ENCODE results near the gene MALL.
"Not testable (repeated sequence)": the region's sequence is repeated elsewhere in the genome, so short reads cannot be mapped to it uniquely, and the experiment has no call there.

The MALL gene

GRCh38 chr2:110120171-110121051 lies 4.8 kb upstream of the MALL start:
- DNase-seq (ENCODE audit: low read depth in 3 of 3) = no peak

- no peak for DNase-seq (ENCODE audit: low read depth in 3 of 3)
Measured at GRCh38 chr2:110116033-110116710, 550 bp upstream of the MALL start.

- no peak for DNase-seq (ENCODE audit: low read depth in 3 of 3)
Measured at GRCh38 chr2:110114831-110115255, 779 bp downstream of the MALL start.

GRCh38 chr2:110113961-110114591 lies 1.5 kb downstream of the MALL start:
- DNase-seq (ENCODE audit: low read depth in 3 of 3) = no peak

- DNase-seq (ENCODE audit: low read depth in 3 of 3) = not testable (repeated sequence)
Measured at GRCh38 chr2:110108291-110108690, 7.3 kb downstream of the MALL start.

- DNase-seq (ENCODE audit: low read depth in 3 of 3) = no peak
Measured at GRCh38 chr2:110107092-110108079, 8.2 kb downstream of the MALL start.

- no peak for DNase-seq (ENCODE audit: low read depth in 3 of 3)
Measured at GRCh38 chr2:110106642-110107041, 9.0 kb downstream of the MALL start.

GRCh38 chr2:110105608-110106467 lies 9.8 kb downstream of the MALL start:
- DNase-seq (ENCODE audit: low read depth in 3 of 3) = no peak

GRCh38 chr2:110105183-110105582 lies 10.4 kb downstream of the MALL start:
- no peak for DNase-seq (ENCODE audit: low read depth in 3 of 3)

GRCh38 chr2:110104025-110104771 lies 11.4 kb downstream of the MALL start:
- DNase-seq (ENCODE audit: low read depth in 3 of 3) = no peak

GRCh38 chr2:110103061-110103961 lies 12.3 kb downstream of the MALL start:
- no peak for DNase-seq (ENCODE audit: low read depth in 3 of 3)

GRCh38 chr2:110101901-110102803 lies 13.5 kb downstream of the MALL start:
- no peak for DNase-seq (ENCODE audit: low read depth in 3 of 3)

- DNase-seq (ENCODE audit: low read depth in 3 of 3) = no peak
Measured at GRCh38 chr2:110101280-110101844, 14.3 kb downstream of the MALL start.

GRCh38 chr2:110100880-110101279 lies 14.7 kb downstream of the MALL start:
- DNase-seq (ENCODE audit: low read depth in 3 of 3) = not testable (repeated sequence)

GRCh38 chr2:110100480-110100879 lies 15.1 kb downstream of the MALL start:
- no peak for DNase-seq (ENCODE audit: low read depth in 3 of 3)

GRCh38 chr2:110099471-110100225 lies 16.0 kb downstream of the MALL start:
- DNase-seq (ENCODE audit: low read depth in 3 of 3) = no peak

Measured in stimulated activated CD4-positive, alpha-beta T cell treated with anti-CD3 and anti-CD28 coated beads, TNF-alpha, amount 100 ng/mL, for 24 hours (primary cell).